NCI-H1694 (cell line): Measurements from ENCODE around the gene RANBP17.

ENCODE experiments used
- DNase-seq: peaks from one replicate; lab custom pipeline; 2025; lab: John Stamatoyannopoulos, UW

RANBP17 gene

GRCh38 chr5:171092194-171092593 is 230.4 kb downstream of the RANBP17 start:
- DNase-seq, result no peak

GRCh38 chr5:171093598-171093997 is 231.8 kb downstream of the RANBP17 start:
- DNase-seq, result no peak

GRCh38 chr5:171094356-171094755 is 232.5 kb downstream of the RANBP17 start:
- no peak for DNase-seq

GRCh38 chr5:171102877-171103610 is 241.2 kb downstream of the RANBP17 start:
- DNase-seq, result no peak

- DNase-seq, result no peak
These were observed 245.9 kb downstream of the RANBP17 start for GRCh38 chr5:171107669-171108068.

GRCh38 chr5:171115519-171115918 is 253.7 kb downstream of the RANBP17 start:
- DNase-seq, result no peak

- DNase-seq, result no peak
These were observed 254.9 kb downstream of the RANBP17 start for GRCh38 chr5:171116719-171117118.

- DNase-seq, result no peak
These were observed 259.3 kb downstream of the RANBP17 start for GRCh38 chr5:171120986-171121622.

- no peak for DNase-seq
These were observed 259.8 kb downstream of the RANBP17 start for GRCh38 chr5:171121638-171122037.

- no peak for DNase-seq
These were observed 260.6 kb downstream of the RANBP17 start for GRCh38 chr5:171122372-171122771.

- no peak for DNase-seq
These were observed 261.6 kb downstream of the RANBP17 start for GRCh38 chr5:171123417-171123816.

GRCh38 chr5:171127314-171127713 is 265.5 kb downstream of the RANBP17 start:
- no peak for DNase-seq

GRCh38 chr5:171128136-171128535 is 266.3 kb downstream of the RANBP17 start:
- DNase-seq, result no peak

GRCh38 chr5:171129308-171129707 is 267.5 kb downstream of the RANBP17 start:
- no peak for DNase-seq

GRCh38 chr5:171131497-171131896 is 269.7 kb downstream of the RANBP17 start:
- peak; percentile 3 for DNase-seq

GRCh38 chr5:171137768-171138525 is 276.1 kb downstream of the RANBP17 start:
- no peak for DNase-seq

- no peak for DNase-seq
These were observed 277.4 kb downstream of the RANBP17 start for GRCh38 chr5:171139227-171139626.

- DNase-seq, result no peak
These were observed 280.8 kb downstream of the RANBP17 start for GRCh38 chr5:171142617-171143016.

GRCh38 chr5:171143171-171143570 is 281.4 kb downstream of the RANBP17 start:
- no peak for DNase-seq

- no peak for DNase-seq
These were observed 282.1 kb downstream of the RANBP17 start for GRCh38 chr5:171143926-171144325.

GRCh38 chr5:171149333-171149732 is 287.5 kb downstream of the RANBP17 start:
- DNase-seq, result no peak

- DNase-seq, result peak; percentile 91
These were observed 288.0 kb downstream of the RANBP17 start for GRCh38 chr5:171149772-171150171.

GRCh38 chr5:171152382-171152781 is 290.6 kb downstream of the RANBP17 start:
- no peak for DNase-seq
